UCSD-AML1 (cell line): ENCODE results near the gene ARPC3.
"Not testable (repeated sequence)": the region's sequence is repeated elsewhere in the genome, so short reads cannot be mapped to it uniquely, and the experiment has no call there.

Experiments used
- DNase-seq: peaks from one replicate; lab custom pipeline; 2025; ENCODE audit not compliant: unreplicated experiment; lab: John Stamatoyannopoulos, UW

ARPC3 gene

DNA sequence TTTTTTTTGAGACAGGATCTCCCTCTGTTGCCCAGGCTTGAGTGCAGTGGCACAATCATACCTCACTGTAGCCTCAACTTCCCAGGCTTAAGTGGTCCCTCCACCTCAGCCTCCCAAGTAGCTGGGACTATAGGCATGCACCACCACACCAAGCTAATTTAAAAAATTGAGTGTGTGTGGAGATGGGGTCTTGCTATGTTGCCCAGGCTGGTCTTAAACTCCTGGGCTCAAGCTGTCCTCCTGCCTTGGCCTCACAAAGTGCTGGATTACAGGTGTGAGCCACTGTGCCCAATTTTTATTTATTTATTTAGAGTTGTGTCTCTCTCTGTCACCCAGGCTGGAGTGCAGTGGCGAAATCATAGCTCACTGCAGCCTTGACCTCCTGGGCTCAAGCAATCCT lies 29.5 kb downstream of the ARPC3 start:
- not testable (repeated sequence) for DNase-seq

DNA sequence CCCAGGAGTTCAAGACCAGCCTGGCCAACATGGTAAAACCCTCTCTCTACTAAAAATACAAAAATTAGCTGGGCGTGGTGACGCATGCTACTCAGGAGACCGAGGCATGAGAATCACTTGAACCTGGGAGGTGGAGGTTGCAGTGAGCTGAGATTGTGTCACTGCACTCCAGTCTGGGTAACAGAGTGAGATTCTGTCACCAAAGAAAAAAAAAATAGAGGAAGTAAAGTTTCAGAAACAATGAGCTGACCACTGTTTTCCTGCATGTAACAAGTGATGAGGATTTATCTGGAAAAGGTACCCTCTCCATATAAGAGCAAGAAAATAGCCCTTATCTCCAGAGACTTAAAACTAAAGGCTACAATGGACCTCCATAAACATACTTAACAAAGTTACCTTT lies 33.0 kb downstream of the ARPC3 start:
- DNase-seq, result not testable (repeated sequence)

DNA sequence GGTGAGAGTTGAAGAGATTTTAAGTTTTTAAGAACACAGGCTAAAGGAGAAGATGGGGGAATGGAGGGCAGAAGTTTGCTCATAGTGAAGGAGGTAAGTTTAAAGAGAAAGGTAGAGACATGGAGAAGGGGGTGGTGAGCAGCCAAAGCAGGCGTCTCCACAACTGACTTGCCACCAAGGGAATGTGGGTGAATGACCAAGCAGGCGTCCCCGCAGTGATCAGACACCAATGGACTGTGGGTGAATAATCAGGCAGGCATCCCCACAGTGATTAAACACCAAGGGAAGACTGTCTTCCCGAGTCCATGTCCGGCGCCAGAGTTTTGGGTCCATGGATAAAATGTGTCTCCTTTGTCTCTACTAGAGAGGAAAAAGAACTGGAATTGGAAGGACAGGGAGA lies 40.1 kb downstream of the ARPC3 start:
- not testable (repeated sequence) for DNase-seq

- DNase-seq, result not testable (repeated sequence)
Measured at GRCh38 chr12:110405126-110405662, 44.9 kb downstream of the ARPC3 start.

DNA sequence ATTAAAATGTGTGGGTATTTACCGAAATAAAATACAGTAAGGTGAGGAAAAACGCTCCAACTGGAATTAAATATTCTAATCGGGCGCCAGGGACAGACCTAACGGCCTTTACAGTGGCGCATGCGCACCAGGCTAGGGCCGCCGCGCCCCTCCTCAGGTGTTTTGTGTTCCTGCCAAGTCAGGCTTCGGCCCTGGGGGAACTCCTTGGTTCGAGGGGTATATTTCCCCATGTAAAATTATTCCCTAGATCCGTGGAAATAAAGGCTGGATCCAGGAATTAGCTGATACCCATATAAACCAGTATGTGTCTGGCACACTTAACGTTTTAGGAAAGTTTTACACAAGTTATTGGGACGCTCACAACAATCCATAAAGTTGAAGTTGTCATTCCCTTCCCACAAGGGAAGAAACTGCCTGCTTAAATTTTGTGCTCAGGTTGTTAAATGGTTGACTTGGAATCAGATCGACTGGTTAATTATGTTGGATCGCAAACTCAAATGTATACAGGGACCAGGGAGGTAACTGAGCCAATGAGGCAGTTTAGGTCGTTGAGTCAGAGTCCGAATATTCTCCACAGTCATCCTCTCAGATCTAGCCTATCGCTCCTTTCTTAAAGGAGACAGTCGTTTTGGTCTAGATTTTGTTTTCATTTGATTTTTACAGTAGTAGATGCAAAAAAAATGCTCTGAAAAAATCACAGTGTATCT lies 46.0 kb downstream of the ARPC3 start:
- peak; percentile 73 for DNase-seq

- peak; percentile 87 for DNase-seq
Measured at GRCh38 chr12:110403146-110403975, 46.8 kb downstream of the ARPC3 start, which contains the start of gene ANAPC7. ANAPC7 (minus strand) TSS chr12:110403708; CDS start chr12:110403627, 81 bp downstream.
